SU-DHL-6 (cell line): Measurements from ENCODE around the gene ASXL1.

Experiments
- H2AFZ ChIP-seq: fragments of 200-600 bp; sonication (generic); 2 replicates; pipeline ENCODE4 v1.6.1; 2014; ENCODE audit warnings: low read depth, mild to moderate bottlenecking, moderate library complexity, mixed read lengths, antibody characterized with exemption, low read length; ENCODE audit not compliant: severe bottlenecking
- H3F3A ChIP-seq: fragments of 200-600 bp; shearing (Covaris generic); 2 replicates; pipeline ENCODE4 v1.6.0; 2016; ENCODE audit warnings: antibody characterized with exemption, mild to moderate bottlenecking; ENCODE audit not compliant: insufficient read depth
- H3K27ac ChIP-seq: fragments of 200-600 bp; sonication (generic); 2 replicates; pipeline ENCODE4 v1.5.1; 2016; ENCODE audit warnings: low read depth, mild to moderate bottlenecking, low read length, moderate library complexity, mixed read lengths
- H3K27me3 ChIP-seq: fragments of 200-600 bp; sonication (generic), shearing (Covaris generic); 2 replicates; pipeline ENCODE4 v1.6.0; 2014; ENCODE audit warnings: mild to moderate bottlenecking, low read length
- H3K36me3 ChIP-seq: fragments of 200-600 bp; sonication (generic); 2 replicates; pipeline ENCODE4 v1.6.1; 2014; ENCODE audit warnings: mild to moderate bottlenecking, low read length, mixed read lengths
- H3K4me2 ChIP-seq: fragments of 300-600, 200-600 bp; shearing (Covaris generic), sonication (generic); 2 replicates; pipeline ENCODE4 v1.6.0; 2014; ENCODE audit warnings: low read length, low read depth, mild to moderate bottlenecking; ENCODE audit not compliant: poor library complexity, severe bottlenecking
- H3K4me3 ChIP-seq: fragments of 200-600 bp; sonication (generic); 2 replicates; pipeline ENCODE4 v1.5.1; 2014; ENCODE audit warnings: antibody characterized with exemption, low read length, mild to moderate bottlenecking, mixed read lengths; ENCODE audit not compliant: insufficient read depth, poor library complexity, severe bottlenecking
- H3K79me2 ChIP-seq: fragments of 200-600 bp; sonication (generic); 2 replicates; pipeline ENCODE4 v1.6.1; 2014; ENCODE audit warnings: mild to moderate bottlenecking, low read length, moderate library complexity; ENCODE audit not compliant: insufficient read depth
- H3K9ac ChIP-seq: fragments of 200-600 bp; sonication (generic); 2 replicates; pipeline ENCODE4 v1.7.0; 2014; ENCODE audit warnings: mild to moderate bottlenecking, low read length
- H3K9me2 ChIP-seq: fragments of 200-600 bp; sonication (generic); replicated peaks from 2 replicates; pipeline ENCODE4 v1.6.1; 2014; ENCODE audit warnings: low read length; ENCODE audit not compliant: insufficient read depth
- H3K9me3 ChIP-seq: fragments of 200-600 bp; sonication (generic); 2 replicates; pipeline ENCODE4 v1.6.1; 2014; ENCODE audit warnings: low read length, mixed read lengths; ENCODE audit not compliant: insufficient read depth
- H4K20me1 ChIP-seq: fragments of 200-600 bp; sonication (generic); 2 replicates; pipeline ENCODE4 v1.6.1; 2014; ENCODE audit warnings: low read depth, mild to moderate bottlenecking, antibody characterized with exemption, low read length, moderate library complexity, mixed read lengths
- CTCF ChIP-seq: fragments of 200-600 bp; sonication (generic); IDR thresholded peaks from one replicate; pipeline ENCODE4 v1.5.1; 2017; ENCODE audit warnings: antibody characterized with exemption, mild to moderate bottlenecking, low read length, moderate library complexity; ENCODE audit not compliant: insufficient read depth, poor library complexity, severe bottlenecking
- EZH2phosphoT487 ChIP-seq: fragments of 200-600 bp; sonication (generic), shearing (Covaris generic); conservative IDR thresholded peaks from 2 replicates; pipeline ENCODE4 v1.6.1; 2018; ENCODE audit warnings: mild to moderate bottlenecking, antibody characterized with exemption, low read length, moderate library complexity, mixed read lengths

ASXL1 gene

GRCh38 chr20:32466739-32467505 is 108.8 kb downstream of the ASXL1 start:
- Histone ChIP-seq H3K36me3 (no peaks in the 10 kb centered on the region), H3K9me3 (no peaks in the 10 kb centered on the region), H3K79me2 (no peaks in the 10 kb centered on the region), H3K4me2 (no peak overlapping the region), H3K9me2 (no peaks in the 10 kb centered on the region), H3K27ac (no peak overlapping the region), H4K20me1 (no peaks in the 10 kb centered on the region), H3K27me3 (no peaks in the 10 kb centered on the region), H3K4me3 (no peak overlapping the region), H2AFZ (no peak overlapping the region), H3F3A (no peaks in the 10 kb centered on the region), H3K9ac (no peak overlapping the region)
- TF ChIP-seq EZH2phosphoT487 = no peak
- TF ChIP-seq CTCF = no peak

- TF ChIP-seq CTCF = no peak
- no peak for TF ChIP-seq EZH2phosphoT487
- Histone ChIP-seq H3K4me3 (no peak overlapping the region), H3K27ac (no peak overlapping the region), H3K36me3 (no peaks in the 10 kb centered on the region), H3K9ac (no peak overlapping the region), H3K9me2 (no peaks in the 10 kb centered on the region), H3K79me2 (no peaks in the 10 kb centered on the region), H4K20me1 (no peaks in the 10 kb centered on the region), H2AFZ (no peak overlapping the region), H3K4me2 (no peak overlapping the region), H3K9me3 (no peaks in the 10 kb centered on the region), H3F3A (no peaks in the 10 kb centered on the region), H3K27me3 (no peaks in the 10 kb centered on the region)
Observed at GRCh38 chr20:32467506-32468312, 109.6 kb downstream of the ASXL1 start.

- Histone ChIP-seq H3K4me2 (no peak overlapping the region), H3K9ac (no peak overlapping the region), H3K9me2 (no peaks in the 10 kb centered on the region), H2AFZ (no peak overlapping the region), H3K4me3 (no peak overlapping the region), H3F3A (no peaks in the 10 kb centered on the region), H3K27me3 (no peaks in the 10 kb centered on the region), H3K27ac (no peak overlapping the region), H3K79me2 (no peaks in the 10 kb centered on the region), H3K9me3 (no peaks in the 10 kb centered on the region), H3K36me3 (no peaks in the 10 kb centered on the region), H4K20me1 (no peaks in the 10 kb centered on the region)
- TF ChIP-seq EZH2phosphoT487 (no peak), CTCF (no peak)
Observed at GRCh38 chr20:32468313-32468640, 110.1 kb downstream of the ASXL1 start.
